Activated T-helper 1 cell treated with Interleukin-2 at 50 U/mL for 16 hours (primary cell): Measurements from ENCODE around the gene TMEM9.

Experiments used
- DNase-seq: peaks from one replicate; pipeline ENCODE4 v3.0.0-alpha.2; 2020; ENCODE audit warnings: low read depth

Gene TMEM9

GRCh38 chr1:201154389-201155165 is at the start of gene TMEM9:
TMEM9 (minus strand) TSS chr1:201154474; CDS start chr1:201153923, 551 bp downstream.
- peak; percentile 96 for DNase-seq

GRCh38 chr1:201198598-201198997 is 44.3 kb upstream of the TMEM9 start:
- no peak for DNase-seq

- no peak for DNase-seq
Measured at GRCh38 chr1:201194046-201194445, 39.8 kb upstream of the TMEM9 start.

GRCh38 chr1:201192261-201192788 is 38.1 kb upstream of the TMEM9 start:
- no peak for DNase-seq

- no peak for DNase-seq
Measured at GRCh38 chr1:201191653-201192260, 37.5 kb upstream of the TMEM9 start.

GRCh38 chr1:201190624-201191051 is 36.4 kb upstream of the TMEM9 start, which contains the start of gene IGFN1:
IGFN1 (plus strand) TSS chr1:201190824; CDS start chr1:201193294, 2,470 bp downstream.
- no peak for DNase-seq

GRCh38 chr1:201190005-201190404 is 35.7 kb upstream of the TMEM9 start:
- no peak for DNase-seq

- no peak for DNase-seq
Measured at GRCh38 chr1:201189085-201189484, 34.8 kb upstream of the TMEM9 start.

- DNase-seq = no peak
Measured at GRCh38 chr1:201186192-201186591, 31.9 kb upstream of the TMEM9 start.

GRCh38 chr1:201185527-201186128 is 31.4 kb upstream of the TMEM9 start:
- DNase-seq = no peak

- DNase-seq = no peak
Measured at GRCh38 chr1:201185123-201185453, 30.8 kb upstream of the TMEM9 start.

- DNase-seq = no peak
Measured at GRCh38 chr1:201184307-201185122, 30.2 kb upstream of the TMEM9 start.

- DNase-seq = no peak
Measured at GRCh38 chr1:201183753-201184152, 29.5 kb upstream of the TMEM9 start.

GRCh38 chr1:201183209-201183608 is 28.9 kb upstream of the TMEM9 start:
- DNase-seq = no peak

- no peak for DNase-seq
Measured at GRCh38 chr1:201181726-201182125, 27.5 kb upstream of the TMEM9 start.

- no peak for DNase-seq
Measured at GRCh38 chr1:201181323-201181722, 27.0 kb upstream of the TMEM9 start.

- DNase-seq = no peak
Measured at GRCh38 chr1:201180901-201181300, 26.6 kb upstream of the TMEM9 start.

- DNase-seq = no peak
Measured at GRCh38 chr1:201180141-201180540, 25.9 kb upstream of the TMEM9 start.

- DNase-seq = no peak
Measured at GRCh38 chr1:201178718-201179117, 24.4 kb upstream of the TMEM9 start.

GRCh38 chr1:201176940-201177339 is 22.7 kb upstream of the TMEM9 start:
- DNase-seq = no peak

GRCh38 chr1:201175820-201176500 is 21.7 kb upstream of the TMEM9 start:
- no peak for DNase-seq

GRCh38 chr1:201173736-201174135 is 19.5 kb upstream of the TMEM9 start:
- no peak for DNase-seq
